Bronchial epithelial cell (primary cell): ENCODE measurements around the gene SELENOF. TPM values are rescaled to one million over a fixed set of nuclear protein-coding genes. Genes with fewer than 3 reads are reported as not detected.

Source experiments
- DNase-seq: peaks from one replicate; pipeline ENCODE4 v3.0.0-alpha.2; 2010; ENCODE audit warnings: low read depth
- FAIRE-seq: peaks from 2 replicates; lab custom pipeline; 2011; peaks lifted over from hg19 to GRCh38; lab: Jason Lieb, UNC
- H3K27me3 ChIP-seq: 2 replicates; pipeline ENCODE4 v1.5.1; 2011; ENCODE audit warnings: low read length; ENCODE audit not compliant: control insufficient read depth, insufficient read depth
- H3K36me3 ChIP-seq: 2 replicates; pipeline ENCODE4 v1.5.1; 2011; ENCODE audit warnings: low read length; ENCODE audit not compliant: control insufficient read depth, insufficient read depth
- H3K4me3 ChIP-seq: 2 replicates; pipeline ENCODE4 v1.5.1; 2011; ENCODE audit warnings: mild to moderate bottlenecking, low read depth, low read length, control low read depth
- CTCF ChIP-seq: IDR thresholded peaks from 2 replicates; pipeline ENCODE4 v1.5.1; 2011; ENCODE audit warnings: mild to moderate bottlenecking, moderate library complexity, low read length, control low read depth, inconsistent platforms; ENCODE audit not compliant: insufficient read depth, severe bottlenecking
- total RNA-seq: library from RNA; depleted of rRNA; stranded (reverse); fragments of >200 nt; gene quantifications from 2 replicates; pipeline ENCODE4 v1.2.1, GENCODE V29; 2014

SELENOF gene
- total RNA-seq, 1 donor from 2014 or later: 131 TPM

- Histone ChIP-seq H3K4me3 (no peak overlapping the region), H3K27me3 (no peaks in the 10 kb centered on the region), H3K36me3 (no peaks in the 10 kb centered on the region)
- no peak for TF ChIP-seq CTCF
- peak; percentile 20 for DNase-seq
- no peak for FAIRE-seq
Observed at GRCh38 chr1:86926883-86927282, 13.0 kb upstream of the SELENOF start.

GRCh38 chr1:86925742-86926141, 11.8 kb upstream of the SELENOF start:
- FAIRE-seq (no peak), DNase-seq (no peak)
- Histone ChIP-seq H3K36me3 (no peaks in the 10 kb centered on the region), H3K27me3 (no peaks in the 10 kb centered on the region), H3K4me3 (no peak overlapping the region)
- TF ChIP-seq CTCF: no peak

- FAIRE-seq (no peak), DNase-seq (no peak)
- TF ChIP-seq CTCF: no peak
- Histone ChIP-seq H3K27me3 (no peaks in the 10 kb centered on the region), H3K4me3 (no peak overlapping the region), H3K36me3 (no peaks in the 10 kb centered on the region)
Observed at GRCh38 chr1:86924324-86924960, 10.5 kb upstream of the SELENOF start.

- no peak for TF ChIP-seq CTCF
- no peaks in the 10 kb centered on the region for H3K27me3 ChIP-seq
- no peak overlapping the region for H3K4me3 ChIP-seq
- FAIRE-seq (no peak), DNase-seq (no peak)
- no peaks in the 10 kb centered on the region for H3K36me3 ChIP-seq
Observed at GRCh38 chr1:86922445-86922844, 8.5 kb upstream of the SELENOF start.

- no peak for TF ChIP-seq CTCF
- FAIRE-seq: no peak
- DNase-seq: no peak
- no peaks in the 10 kb centered on the region for H3K27me3 ChIP-seq
- H3K4me3 ChIP-seq: no peak overlapping the region
- H3K36me3 ChIP-seq: no peaks in the 10 kb centered on the region
Observed at GRCh38 chr1:86916752-86917151, 2.8 kb upstream of the SELENOF start.

GRCh38 chr1:86915737-86916235, 1.9 kb upstream of the SELENOF start:
- peak; percentile 47 for FAIRE-seq
- peak overlapping the region; percentile 83 for H3K4me3 ChIP-seq

More at GRCh38 chr1:86915737-86916235, 1.9 kb upstream of the SELENOF start:
- Histone ChIP-seq H3K27me3 (no peaks in the 10 kb centered on the region), H3K36me3 (no peaks in the 10 kb centered on the region)
- TF ChIP-seq CTCF: no peak
- no peak for DNase-seq
